ENCODE results near the gene REEP1.

- TF ChIP-seq PRDM10 (tag by site-specific recombination; IDR thresholded peaks at IDR 0.05) (no peak), MYNN (tag by site-specific recombination; IDR thresholded peaks at IDR 0.05; ENCODE audit: borderline replicate concordance) (no peak), ZFP69B (tag by site-specific recombination; IDR thresholded peaks at IDR 0.05) (no peak), CTCF (tag by site-specific recombination; IDR thresholded peaks at IDR 0.05) (no peak), ZNF24 (tag by site-specific recombination; IDR thresholded peaks at IDR 0.05) (no peak), ZNF621 (tag by site-specific recombination; IDR thresholded peaks at IDR 0.05) (no peak), BCL11A (tag by site-specific recombination; IDR thresholded peaks at IDR 0.05; ENCODE audit: low read depth) (no peak), ZNF561 (tag by site-specific recombination; IDR thresholded peaks at IDR 0.05; ENCODE audit: borderline replicate concordance) (no peak)
- TF ChIP-seq, protein P1, sequence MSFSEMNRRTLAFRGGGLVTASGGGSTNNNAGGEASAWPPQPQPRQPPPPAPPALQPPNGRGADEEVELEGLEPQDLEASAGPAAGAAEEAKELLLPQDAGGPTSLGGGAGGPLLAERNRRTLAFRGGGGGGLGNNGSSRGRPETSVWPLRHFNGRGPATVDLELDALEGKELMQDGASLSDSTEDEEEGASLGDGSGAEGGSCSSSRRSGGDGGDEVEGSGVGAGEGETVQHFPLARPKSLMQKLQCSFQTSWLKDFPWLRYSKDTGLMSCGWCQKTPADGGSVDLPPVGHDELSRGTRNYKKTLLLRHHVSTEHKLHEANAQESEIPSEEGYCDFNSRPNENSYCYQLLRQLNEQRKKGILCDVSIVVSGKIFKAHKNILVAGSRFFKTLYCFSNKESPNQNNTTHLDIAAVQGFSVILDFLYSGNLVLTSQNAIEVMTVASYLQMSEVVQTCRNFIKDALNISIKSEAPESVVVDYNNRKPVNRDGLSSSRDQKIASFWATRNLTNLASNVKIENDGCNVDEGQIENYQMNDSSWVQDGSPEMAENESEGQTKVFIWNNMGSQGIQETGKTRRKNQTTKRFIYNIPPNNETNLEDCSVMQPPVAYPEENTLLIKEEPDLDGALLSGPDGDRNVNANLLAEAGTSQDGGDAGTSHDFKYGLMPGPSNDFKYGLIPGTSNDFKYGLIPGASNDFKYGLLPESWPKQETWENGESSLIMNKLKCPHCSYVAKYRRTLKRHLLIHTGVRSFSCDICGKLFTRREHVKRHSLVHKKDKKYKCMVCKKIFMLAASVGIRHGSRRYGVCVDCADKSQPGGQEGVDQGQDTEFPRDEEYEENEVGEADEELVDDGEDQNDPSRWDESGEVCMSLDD (tag by site-specific recombination; IDR thresholded peaks at IDR 0.05) = no peak
- TF ChIP-seq, protein P2, sequence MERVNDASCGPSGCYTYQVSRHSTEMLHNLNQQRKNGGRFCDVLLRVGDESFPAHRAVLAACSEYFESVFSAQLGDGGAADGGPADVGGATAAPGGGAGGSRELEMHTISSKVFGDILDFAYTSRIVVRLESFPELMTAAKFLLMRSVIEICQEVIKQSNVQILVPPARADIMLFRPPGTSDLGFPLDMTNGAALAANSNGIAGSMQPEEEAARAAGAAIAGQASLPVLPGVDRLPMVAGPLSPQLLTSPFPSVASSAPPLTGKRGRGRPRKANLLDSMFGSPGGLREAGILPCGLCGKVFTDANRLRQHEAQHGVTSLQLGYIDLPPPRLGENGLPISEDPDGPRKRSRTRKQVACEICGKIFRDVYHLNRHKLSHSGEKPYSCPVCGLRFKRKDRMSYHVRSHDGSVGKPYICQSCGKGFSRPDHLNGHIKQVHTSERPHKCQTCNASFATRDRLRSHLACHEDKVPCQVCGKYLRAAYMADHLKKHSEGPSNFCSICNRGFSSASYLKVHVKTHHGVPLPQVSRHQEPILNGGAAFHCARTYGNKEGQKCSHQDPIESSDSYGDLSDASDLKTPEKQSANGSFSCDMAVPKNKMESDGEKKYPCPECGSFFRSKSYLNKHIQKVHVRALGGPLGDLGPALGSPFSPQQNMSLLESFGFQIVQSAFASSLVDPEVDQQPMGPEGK (tag by site-specific recombination; IDR thresholded peaks at IDR 0.05) = no peak
These were observed 123.5 kb downstream of the REEP1 start for GRCh38 chr2:86213699-86214502.

All from HEK293 (cell line).